Ramos (cell line): ENCODE data around the gene BSG.

Experiments used
- in situ Hi-C: fragments of 300-500 bp; cut with MboI; formaldehyde crosslinking; loops from one replicate; pipeline ENCODE4 v1.14.3; 2022; ENCODE audit warnings: low sequenced_read_pairs; ENCODE audit not compliant: unreplicated experiment

Gene BSG

DNA sequence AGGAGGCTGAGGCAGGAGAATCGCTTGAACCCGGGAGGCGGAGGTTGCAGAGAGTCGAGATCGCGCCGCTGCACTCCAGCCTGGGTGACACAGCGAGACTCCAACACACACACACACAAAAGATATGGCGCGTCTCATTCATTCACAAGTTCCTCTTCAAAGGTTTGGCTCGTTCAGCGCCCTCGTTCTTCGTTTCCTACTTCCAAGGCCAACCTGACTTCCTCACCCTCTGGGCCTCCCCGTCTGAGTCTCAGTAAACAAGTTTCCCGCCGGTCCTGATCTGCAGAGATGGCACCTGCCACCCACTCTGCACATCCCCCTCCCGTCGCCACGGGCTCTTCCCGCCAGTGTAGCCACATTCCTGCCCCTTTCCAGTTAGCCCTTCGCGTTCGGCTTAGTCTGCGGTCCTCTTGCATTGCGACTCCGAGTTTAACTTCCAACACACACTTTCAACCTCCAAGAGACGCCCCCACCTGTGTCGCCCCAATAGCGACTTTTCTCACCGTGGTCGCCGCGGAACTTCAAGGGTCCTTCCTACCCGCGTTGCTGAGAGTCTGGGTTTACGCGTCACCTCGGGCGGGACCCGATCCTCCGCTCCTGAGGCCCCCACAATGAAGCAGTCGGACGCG is 1.3 kb upstream of the BSG start:
- in situ Hi-C loops = no loop called here

DNA sequence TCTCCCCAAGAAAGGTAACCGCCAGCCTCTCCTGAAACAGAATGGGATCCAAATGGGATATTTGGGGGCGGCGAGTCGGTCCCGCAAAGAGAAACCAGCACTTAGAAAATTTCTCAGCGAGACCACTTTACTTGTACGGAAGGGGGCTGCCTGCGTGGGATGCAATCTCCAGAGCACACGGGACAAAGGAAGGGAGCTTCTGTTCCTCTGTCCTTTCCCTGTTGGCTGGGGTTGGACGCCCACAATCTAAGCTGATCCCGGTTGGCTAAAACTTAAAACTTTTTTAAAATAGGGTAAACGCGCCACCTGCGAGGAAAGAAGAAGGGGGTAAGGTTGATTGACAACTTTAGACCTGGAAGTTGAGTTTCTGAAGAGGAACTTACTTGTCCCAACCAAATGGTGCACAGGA is 826 bp upstream of the BSG start:
- in situ Hi-C loops = no loop called here

DNA sequence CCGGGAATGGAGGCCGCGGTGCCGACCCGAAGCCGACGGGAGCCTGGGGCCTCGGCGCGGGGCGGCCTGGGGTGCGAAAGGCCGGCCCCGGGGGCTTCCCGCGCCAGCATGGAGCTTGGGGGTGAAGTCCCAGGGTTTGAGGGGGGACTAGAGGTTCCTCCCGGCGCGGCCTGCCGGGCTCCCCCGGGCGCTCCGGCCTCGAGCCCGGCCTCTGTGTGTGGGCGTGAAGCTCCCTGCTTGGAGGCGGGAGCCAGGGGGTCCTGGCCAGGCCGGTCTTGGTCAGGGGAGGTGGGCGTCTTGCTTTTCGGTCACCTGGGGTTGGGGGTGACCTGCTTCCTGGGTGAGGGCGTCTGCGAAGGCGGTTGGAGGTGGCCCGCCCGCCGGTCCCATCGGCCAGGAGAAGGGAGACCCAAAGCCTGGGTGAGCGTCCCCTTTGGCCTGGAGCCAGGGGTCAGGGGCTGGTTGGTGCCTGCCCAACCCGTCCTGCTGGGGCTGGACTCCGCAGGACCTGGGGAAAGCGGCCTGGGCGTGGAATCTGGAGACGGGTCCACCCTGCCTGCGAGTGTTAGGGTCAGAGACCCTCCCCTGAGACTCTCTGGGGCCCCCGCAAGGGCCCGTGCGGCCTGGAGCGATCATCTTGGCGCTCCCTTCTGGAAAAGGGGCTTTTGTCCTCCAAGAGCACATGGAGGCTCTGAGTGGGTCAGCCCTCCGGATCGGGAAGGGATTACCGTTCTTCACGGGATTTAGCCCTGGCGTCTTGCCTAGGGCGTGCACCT is 535 bp downstream of the BSG start:
- in situ Hi-C loops = no loop called here

DNA sequence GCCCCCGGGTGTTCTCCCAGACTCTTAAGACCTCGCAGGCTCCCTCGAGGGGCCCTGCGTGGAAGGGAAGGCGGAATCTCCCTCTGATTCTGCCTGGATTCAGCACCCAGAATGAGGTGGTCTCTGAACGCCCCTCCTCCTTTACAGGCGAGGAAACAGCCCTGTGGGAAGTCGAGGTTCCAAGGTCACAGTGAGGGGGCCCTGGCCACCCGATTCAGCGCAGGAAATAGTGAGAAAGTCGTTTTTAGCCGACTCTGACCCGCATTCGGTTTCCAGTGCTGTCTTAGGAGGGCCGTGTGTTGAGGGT is 1.1 kb downstream of the BSG start:
- in situ Hi-C loops = no loop called here

DNA sequence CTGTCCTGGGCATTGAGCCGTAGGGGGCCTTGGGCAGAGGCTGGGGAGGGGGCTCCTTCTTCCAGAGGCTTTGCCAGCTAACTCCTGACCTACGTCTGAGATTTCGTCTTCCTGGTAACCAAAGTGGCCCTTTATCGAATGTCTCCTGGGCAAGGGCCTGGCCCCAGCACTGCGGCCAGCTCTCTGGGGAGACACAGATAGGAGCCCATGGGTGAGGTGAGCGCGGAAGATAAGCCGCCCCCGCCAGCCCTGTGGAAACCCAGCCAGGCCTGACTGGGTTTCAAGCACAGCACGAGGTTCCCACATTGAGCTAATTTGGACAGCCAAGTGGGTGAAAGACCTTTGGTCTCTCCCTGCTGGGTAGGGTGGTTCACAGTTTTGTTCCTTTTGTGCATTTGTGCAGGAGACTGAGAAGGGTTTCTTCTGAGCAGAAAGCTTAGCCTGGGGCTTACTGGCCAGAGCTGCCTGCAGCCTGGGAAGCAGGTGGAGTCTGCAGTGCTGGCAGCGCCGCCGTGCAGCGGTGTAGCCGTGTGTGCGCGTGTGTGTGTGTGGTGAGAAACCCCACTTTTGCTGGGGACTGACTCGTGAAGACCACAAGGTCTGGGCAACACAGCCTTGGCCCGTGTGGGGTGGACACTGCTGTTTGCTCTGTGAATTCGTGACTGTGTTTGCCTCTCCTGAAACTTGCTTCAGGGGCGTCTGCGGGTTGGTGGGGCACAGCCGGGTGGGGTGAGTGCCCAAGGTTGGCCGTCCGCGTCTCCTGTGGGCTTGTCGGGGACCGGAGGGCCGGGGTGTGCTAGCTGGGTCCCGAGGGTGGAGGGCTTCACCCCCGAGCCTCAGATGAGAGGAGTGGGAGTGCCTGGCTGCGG is 2.5 kb downstream of the BSG start:
- in situ Hi-C loops = no loop called here

DNA sequence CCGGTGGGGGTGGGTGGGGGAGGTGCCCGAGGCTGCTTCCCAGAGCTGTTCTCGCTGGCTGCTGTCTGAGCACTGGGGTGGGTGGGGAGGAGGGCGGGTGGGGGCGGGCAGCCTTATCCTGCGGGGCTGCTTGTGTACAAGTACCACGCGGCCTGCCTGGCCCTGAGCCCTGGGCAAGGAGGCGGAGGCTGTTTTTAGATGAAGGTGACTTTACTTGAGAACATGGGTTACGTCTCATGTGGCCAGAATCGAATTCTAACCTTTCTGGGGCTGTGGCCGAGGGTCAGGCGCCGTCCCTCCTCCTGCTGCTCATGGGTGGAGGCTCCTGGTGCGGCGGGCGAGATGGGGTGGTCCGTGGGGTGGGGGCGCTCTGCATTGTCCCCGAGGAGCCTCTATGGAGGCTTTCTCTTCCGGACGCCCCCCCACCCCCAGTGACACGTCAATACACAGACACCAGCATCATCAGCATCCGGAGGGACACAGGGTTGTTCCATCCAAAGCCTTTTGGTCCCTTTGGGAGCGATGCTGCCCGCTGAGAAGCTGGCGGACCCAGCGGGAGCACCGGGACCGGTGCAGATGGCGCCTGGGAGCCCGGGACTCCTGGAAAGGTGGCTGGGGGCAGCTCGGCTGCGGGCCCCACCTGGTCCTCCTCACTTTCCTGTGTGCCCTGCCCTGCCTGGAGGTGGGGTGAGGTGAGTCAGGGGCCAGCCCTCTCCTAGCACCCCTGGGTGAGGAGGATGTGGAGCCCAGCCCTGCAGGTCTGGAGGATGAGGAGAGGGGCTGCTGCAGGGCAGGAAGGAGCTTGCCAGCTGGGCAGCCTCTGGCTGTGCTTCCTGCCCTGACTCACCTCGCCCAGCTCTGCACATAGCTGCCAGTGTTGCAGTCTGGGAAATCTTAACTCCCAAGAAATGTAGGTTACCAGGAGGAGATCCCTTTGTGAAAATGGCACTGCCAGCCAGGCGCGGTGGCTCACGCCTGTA is 3.4 kb downstream of the BSG start:
- in situ Hi-C loops = no loop called here

DNA sequence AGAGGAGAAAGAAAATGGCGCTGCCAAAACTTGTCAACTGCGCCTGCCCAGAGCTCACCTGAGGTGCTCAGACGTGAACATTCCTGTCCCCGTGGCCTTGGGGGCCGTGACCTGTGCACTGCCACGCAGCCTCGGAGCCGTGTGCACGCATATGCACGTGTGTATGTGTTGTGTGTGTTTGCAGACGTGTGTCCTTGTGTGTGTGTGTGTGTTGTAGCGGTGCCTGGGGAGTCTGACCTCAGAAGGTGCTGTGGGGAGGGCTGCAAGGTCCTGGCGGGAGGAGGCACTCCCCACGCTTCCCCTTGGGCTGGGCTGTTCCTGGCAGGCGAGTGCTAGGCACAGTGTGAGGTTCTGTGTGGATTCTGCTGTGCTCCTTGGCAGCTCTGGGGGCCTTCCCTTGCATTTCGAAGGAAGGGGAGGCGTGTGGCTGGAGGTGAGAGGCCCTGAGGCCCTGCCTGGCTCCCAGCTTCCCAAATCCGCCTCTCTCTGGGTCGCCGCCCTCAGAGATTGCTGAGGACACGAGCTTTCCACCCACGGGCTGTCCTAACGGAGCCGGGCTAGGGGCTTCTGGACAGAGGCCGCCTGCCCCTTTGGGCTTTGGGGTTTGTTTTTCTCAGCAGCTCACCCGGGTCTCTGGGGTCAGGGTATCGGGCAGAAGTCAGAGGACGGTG is 4.5 kb downstream of the BSG start:
- in situ Hi-C loops = no loop called here

DNA sequence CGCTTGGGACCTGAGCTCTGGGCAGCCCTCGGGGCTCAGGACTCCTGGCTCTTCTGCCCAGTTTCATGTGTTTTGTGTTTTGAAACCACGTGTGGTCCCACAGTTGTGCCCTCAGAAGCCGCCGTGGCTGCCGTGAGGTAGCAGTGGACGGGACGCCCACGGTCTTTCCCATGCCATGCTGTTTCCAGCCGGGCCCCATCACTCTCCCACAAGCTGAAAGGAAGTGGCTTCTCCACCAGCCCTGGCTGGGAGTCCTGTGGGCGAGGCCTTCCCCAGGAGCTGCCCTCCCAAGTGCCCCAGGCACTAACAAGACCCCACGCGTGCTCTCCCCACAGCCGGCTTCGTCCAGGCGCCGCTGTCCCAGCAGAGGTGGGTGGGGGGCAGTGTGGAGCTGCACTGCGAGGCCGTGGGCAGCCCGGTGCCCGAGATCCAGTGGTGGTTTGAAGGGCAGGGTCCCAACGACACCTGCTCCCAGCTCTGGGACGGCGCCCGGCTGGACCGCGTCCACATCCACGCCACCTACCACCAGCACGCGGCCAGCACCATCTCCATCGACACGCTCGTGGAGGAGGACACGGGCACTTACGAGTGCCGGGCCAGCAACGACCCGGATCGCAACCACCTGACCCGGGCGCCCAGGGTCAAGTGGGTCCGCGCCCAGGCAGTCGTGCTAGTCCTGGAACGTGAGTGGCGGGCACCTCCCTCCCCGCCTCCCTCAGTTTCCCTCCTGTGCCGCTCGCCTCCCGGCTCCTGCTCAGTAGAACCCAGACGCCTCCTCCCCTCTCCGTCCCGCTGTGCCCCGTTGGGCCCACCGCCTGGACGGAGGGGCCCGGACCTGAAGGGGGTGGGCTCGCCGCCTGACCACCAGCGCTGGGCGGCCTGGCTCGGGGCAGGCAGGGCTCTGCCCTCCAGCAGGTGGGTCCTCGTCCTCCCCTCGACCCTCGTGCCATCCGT is 5.3 kb downstream of the BSG start:
- in situ Hi-C loops = no loop called here

DNA sequence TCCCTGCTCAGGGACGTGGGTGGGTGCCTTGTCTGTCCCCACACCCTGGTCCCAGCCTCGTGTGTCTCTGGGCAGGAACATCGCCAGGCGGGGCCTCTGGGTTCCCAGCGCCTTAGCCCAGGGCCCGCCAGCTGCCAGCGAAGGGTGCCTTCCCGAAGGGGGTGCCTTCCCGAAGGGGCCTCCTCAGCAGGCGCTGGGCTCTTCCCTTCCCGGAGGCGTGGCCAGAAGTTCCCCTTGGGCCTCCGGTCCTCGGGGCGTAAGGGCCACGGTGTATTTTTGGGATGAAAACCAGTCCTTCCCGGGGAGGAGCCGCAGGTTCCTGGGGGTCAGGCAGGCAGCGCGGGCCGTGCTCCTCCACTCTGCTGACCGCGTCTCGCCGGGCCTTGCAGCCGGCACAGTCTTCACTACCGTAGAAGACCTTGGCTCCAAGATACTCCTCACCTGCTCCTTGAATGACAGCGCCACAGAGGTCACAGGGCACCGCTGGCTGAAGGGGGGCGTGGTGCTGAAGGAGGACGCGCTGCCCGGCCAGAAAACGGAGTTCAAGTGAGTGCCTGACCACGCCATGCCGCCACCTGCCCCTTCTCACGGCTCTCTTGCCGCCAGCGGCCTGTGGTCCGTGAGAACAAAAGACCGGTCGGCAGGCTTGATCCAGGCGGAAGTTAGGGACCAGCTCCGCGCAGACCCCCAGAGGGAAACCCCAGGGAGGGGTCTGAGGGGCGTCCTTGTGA is 6.9 kb downstream of the BSG start:
- in situ Hi-C loops = no loop called here

DNA sequence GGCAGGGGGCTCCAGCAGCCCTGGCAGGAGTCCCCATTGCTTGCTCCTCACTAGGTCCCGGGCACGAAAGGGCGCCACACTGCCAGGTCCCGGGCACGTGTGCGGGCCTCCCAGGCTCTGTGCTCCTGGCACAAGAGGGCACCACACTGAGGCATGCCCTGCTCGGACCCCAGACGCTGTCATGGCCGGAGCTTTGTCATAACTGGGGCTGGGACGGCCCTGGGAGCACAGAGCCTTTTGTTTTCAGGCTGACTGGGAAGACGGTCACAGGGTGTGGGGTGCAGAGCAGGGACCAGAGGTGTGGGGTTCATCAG is 7.4 kb downstream of the BSG start:
- in situ Hi-C loops = loop anchor here (10.0 kb wide), 1 partner anchor 155 kb away; no protein-coding TSS in a partner anchor

DNA sequence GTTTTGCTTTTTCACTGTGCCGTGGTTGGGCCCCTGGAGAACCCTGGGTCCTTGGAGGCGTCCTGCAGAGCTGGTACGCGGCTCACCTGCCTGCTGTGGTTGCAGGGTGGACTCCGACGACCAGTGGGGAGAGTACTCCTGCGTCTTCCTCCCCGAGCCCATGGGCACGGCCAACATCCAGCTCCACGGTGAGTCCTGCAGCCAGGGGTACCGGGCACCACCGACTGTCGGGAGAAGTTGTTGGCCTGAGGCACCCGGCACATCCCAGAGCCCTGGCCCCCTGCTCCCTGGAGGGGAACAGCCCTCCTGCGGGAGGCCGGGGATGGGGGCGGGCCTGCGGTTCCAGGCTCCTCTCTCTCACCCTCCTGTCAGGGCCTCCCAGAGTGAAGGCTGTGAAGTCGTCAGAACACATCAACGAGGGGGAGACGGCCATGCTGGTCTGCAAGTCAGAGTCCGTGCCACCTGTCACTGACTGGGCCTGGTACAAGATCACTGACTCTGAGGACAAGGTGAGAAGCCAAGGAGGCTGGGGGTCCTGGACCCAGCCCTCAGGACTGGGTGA is 8.0 kb downstream of the BSG start:
- in situ Hi-C loops = loop anchor here (10.0 kb wide), 1 partner anchor 154 kb away; no protein-coding TSS in a partner anchor

DNA sequence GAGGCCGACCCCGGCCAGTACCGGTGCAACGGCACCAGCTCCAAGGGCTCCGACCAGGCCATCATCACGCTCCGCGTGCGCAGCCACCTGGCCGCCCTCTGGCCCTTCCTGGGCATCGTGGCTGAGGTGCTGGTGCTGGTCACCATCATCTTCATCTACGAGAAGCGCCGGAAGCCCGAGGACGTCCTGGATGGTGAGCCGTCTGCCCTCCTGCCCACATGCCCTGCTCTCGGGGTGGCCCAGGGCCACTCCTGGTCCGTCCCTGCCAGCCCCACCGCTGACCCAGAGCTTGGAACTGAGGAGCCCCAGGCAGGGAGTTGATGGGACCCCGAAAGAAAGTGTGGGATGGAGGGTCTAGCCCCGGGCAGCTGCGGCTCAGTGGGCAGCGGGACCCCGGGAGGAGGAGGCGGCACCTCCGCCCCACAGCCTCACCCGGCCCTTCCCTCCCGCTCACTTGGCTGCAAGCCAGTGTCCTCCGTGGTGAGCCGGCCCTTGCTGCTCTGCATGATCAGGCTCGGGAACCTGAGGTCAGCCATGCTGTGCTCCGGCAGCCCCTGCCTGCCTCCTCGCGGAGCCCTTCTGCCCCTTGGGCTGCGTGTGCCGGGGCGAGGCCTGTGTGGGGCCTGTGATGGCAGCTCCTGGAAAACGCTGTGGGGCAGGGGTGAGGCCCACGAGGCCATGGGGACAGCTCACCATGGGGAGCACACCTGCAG is 9.2 kb downstream of the BSG start:
- in situ Hi-C loops = loop anchor here (10.0 kb wide), 1 partner anchor 153 kb away; no protein-coding TSS in a partner anchor

DNA sequence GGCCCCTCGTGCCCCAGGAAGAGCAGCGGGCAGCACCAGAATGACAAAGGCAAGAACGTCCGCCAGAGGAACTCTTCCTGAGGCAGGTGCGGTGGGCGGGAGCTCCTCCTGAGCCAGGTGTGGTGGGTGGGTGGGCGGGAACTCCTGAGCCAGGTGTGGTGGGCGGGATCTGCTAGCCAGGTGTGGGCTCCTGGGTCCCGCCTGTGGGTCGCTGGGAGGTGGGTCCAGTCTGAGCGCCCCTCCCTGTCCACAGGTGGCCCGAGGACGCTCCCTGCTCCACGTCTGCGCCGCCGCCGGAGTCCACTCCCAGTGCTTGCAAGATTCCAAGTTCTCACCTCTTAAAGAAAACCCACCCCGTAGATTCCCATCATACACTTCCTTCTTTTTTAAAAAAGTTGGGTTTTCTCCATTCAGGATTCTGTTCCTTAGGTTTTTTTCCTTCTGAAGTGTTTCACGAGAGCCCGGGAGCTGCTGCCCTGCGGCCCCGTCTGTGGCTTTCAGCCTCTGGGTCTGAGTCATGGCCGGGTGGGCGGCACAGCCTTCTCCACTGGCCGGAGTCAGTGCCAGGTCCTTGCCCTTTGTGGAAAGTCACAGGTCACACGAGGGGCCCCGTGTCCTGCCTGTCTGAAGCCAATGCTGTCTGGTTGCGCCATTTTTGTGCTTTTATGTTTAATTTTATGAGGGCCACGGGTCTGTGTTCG is 10.3 kb downstream of the BSG start:
- in situ Hi-C loops = loop anchor here (10.0 kb wide), 1 partner anchor 152 kb away; no protein-coding TSS in a partner anchor

DNA sequence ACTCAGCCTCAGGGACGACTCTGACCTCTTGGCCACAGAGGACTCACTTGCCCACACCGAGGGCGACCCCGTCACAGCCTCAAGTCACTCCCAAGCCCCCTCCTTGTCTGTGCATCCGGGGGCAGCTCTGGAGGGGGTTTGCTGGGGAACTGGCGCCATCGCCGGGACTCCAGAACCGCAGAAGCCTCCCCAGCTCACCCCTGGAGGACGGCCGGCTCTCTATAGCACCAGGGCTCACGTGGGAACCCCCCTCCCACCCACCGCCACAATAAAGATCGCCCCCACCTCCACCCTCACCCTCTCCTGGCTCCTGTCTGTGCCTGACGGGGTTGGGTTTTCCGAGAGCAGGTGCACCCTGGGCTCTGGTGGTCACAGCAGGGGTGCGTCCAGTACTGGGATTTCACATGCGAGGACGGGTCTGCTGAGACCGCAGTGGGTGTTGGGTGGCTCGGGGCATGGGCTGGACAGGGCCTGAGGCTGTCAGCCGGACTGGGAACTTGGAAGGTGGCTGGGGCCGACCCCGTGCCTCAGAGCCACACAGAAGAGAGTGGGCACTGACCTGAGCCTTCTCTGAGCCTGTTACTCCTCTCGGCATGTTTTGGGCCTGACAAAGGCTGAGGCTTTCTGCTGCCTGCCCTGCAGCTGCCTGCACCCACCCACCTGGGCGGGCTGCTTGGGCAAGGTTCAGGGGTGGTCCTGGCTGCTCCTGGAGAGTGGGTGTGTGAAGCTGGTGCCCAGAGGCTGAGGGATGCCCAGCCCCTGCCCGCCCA is 11.0 kb downstream of the BSG start:
- in situ Hi-C loops = loop anchor here (10.0 kb wide), 1 partner anchor 151 kb away; no protein-coding TSS in a partner anchor

DNA sequence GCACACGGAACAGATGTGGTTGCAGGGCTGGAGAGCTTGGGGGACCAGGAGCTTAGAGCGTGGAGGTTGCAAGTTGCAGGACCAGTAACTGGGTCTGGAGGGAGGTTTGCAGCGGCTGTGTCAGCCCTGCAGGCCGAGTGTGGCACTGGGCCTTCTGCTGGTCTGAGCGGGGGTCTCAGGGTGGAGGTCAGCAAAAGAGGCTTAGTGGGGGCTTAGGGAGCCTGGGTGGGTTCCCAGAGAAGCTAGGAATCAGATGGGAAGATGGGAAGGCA is 11.5 kb downstream of the BSG start:
- in situ Hi-C loops = loop anchor here (10.0 kb wide), 1 partner anchor 151 kb away; no protein-coding TSS in a partner anchor
